HG03460 (cell line): ENCODE data around the gene SART1.

Source experiments
- ATAC-seq: cut with Tn5 transposase; IDR thresholded peaks from one replicate; pipeline ENCODE4 v1.9.1; 2021; ENCODE audit not compliant: unreplicated experiment

SART1 gene

GRCh38 chr11:65961267-65962140 is at the start of gene SART1:
Gene SART1, plus strand, starts transcription at chr11:65961734. Its CDS starts 47 bp downstream, at chr11:65961781.
- peak; percentile 76 for ATAC-seq

GRCh38 chr11:65912845-65913244 is 48.7 kb upstream of the SART1 start:
- no peak for ATAC-seq

GRCh38 chr11:65915101-65915820 is 46.3 kb upstream of the SART1 start:
- no peak for ATAC-seq

GRCh38 chr11:65915821-65916251 is 45.7 kb upstream of the SART1 start:
- no peak for ATAC-seq

GRCh38 chr11:65916391-65916790 is 45.1 kb upstream of the SART1 start:
- no peak for ATAC-seq

GRCh38 chr11:65917077-65917433 is 44.5 kb upstream of the SART1 start:
- ATAC-seq, result no peak

GRCh38 chr11:65917434-65918210 is 43.9 kb upstream of the SART1 start:
- no peak for ATAC-seq

- peak; percentile 41 for ATAC-seq
Measured at GRCh38 chr11:65918211-65919140, 43.1 kb upstream of the SART1 start, which contains the start of gene C11orf68. Gene C11orf68, minus strand, starts transcription at chr11:65919062. Its CDS starts 31 bp downstream, at chr11:65919031.

GRCh38 chr11:65919141-65919572 is 42.4 kb upstream of the SART1 start, which contains the start of gene DRAP1:
Gene DRAP1, plus strand, starts transcription at chr11:65919426. Its CDS starts 76 bp downstream, at chr11:65919502.
- peak; percentile 81 for ATAC-seq

GRCh38 chr11:65919573-65920371 is 41.8 kb upstream of the SART1 start:
- peak; percentile 30 for ATAC-seq

- no peak for ATAC-seq
Measured at GRCh38 chr11:65920372-65920802, 41.1 kb upstream of the SART1 start.

- no peak for ATAC-seq
Measured at GRCh38 chr11:65921033-65921555, 40.4 kb upstream of the SART1 start.

GRCh38 chr11:65921876-65922275 is 39.7 kb upstream of the SART1 start:
- no peak for ATAC-seq

GRCh38 chr11:65922565-65922964 is 39.0 kb upstream of the SART1 start:
- ATAC-seq, result no peak

GRCh38 chr11:65925397-65925796 is 36.1 kb upstream of the SART1 start:
- ATAC-seq, result no peak

GRCh38 chr11:65927904-65928397 is 33.6 kb upstream of the SART1 start:
- ATAC-seq, result peak; percentile 63

GRCh38 chr11:65928667-65929066 is 32.9 kb upstream of the SART1 start:
- no peak for ATAC-seq

GRCh38 chr11:65931773-65932557 is 29.6 kb upstream of the SART1 start:
- no peak for ATAC-seq
